GM12878 (cell line): Measurements from ENCODE around the gene SPAG17. TPM values are rescaled to one million over a fixed set of nuclear protein-coding genes. Genes with fewer than 3 reads are reported as not detected.

ENCODE experiments used
- ATAC-seq: fragments of 200-7000 bp; cut with Tn5 transposase; 3 replicates; pipeline ENCODE4 v1.9.1; 2020; ENCODE audit warnings: mild to moderate bottlenecking, moderate library complexity
- BruUV-seq: library from RNA; stranded (reverse); fragments of 400-500 nt; replicated peaks from 2 replicates; lab custom pipeline; 2021; lab: Mats Ljungman, UMichigan
- CTCF ChIA-PET: fragments of 300-600 bp; sonication (Branson Sonifier 250); formaldehyde crosslinking; extraction: SDS; loops from one replicate; lab custom pipeline; 2021; ENCODE audit warnings: inconsistent platforms; lab: Yijun Ruan, JAX
- POLR2A ChIA-PET: fragments of 350-600 bp; formaldehyde crosslinking; extraction: SDS; loops from one replicate; lab custom pipeline; 2021; ENCODE audit warnings: inconsistent platforms; lab: Charles Lee
- RAD21 ChIA-PET: fragments of 300-600 bp; sonication (Branson Sonifier 250); formaldehyde crosslinking; loops from one replicate; lab custom pipeline; 2023; ENCODE audit warnings: antibody characterized with exemption; ENCODE audit not compliant: unreplicated experiment; lab: Charles Lee
- SMC1A ChIA-PET: fragments of 300-600 bp; sonication (Branson Sonifier 250); formaldehyde crosslinking; loops from one replicate; lab custom pipeline; 2023; ENCODE audit not compliant: unreplicated experiment, uncharacterized antibody; lab: Charles Lee
- DNase-seq: peaks from one replicate; pipeline ENCODE4 v3.0.0-alpha.2; 2011; ENCODE audit warnings: low read depth, low spot score
- FAIRE-seq: peaks from 3 replicates; lab custom pipeline; 2011; peaks lifted over from hg19 to GRCh38; lab: Jason Lieb, UNC
- H2AFZ ChIP-seq: 2 replicates; pipeline ENCODE4 v1.6.0; 2011; ENCODE audit warnings: low read depth, low read length, control low read depth; ENCODE audit not compliant: control insufficient read depth
- H3K27ac ChIP-seq: 2 replicates; pipeline ENCODE4 v1.5.1; 2011; ENCODE audit warnings: control low read depth; ENCODE audit not compliant: control insufficient read depth, insufficient read depth
- H3K27me3 ChIP-seq, 2 experiments: replicated peaks in 1 of 2; 2 replicates each; pipeline versions ENCODE4 v1.6.0 to v1.6.1; 2011; ENCODE audit warnings: low read length in 1 of 2; ENCODE audit not compliant: control insufficient read depth in 2 of 2, insufficient read depth in 2 of 2
- H3K36me3 ChIP-seq, 2 experiments: 2 replicates each; pipeline ENCODE4 v1.5.1; 2011; ENCODE audit warnings: low read length in 1 of 2; ENCODE audit not compliant: control insufficient read depth in 2 of 2, insufficient read depth in 2 of 2
- H3K4me1 ChIP-seq: 2 replicates; pipeline ENCODE4 v1.6.1; 2011; ENCODE audit warnings: mild to moderate bottlenecking, low read length, moderate library complexity, mixed read lengths; ENCODE audit not compliant: control insufficient read depth, insufficient read depth
- H3K4me2 ChIP-seq: 2 replicates; pipeline ENCODE4 v1.6.0; 2011; ENCODE audit warnings: control low read depth; ENCODE audit not compliant: control insufficient read depth, insufficient read depth
- H3K4me3 ChIP-seq: fragments of 200-600 bp; sonication (generic); 2 replicates; pipeline ENCODE4 v1.5.1; 2016
- H3K79me2 ChIP-seq: 2 replicates; pipeline ENCODE4 v1.6.0; 2011; ENCODE audit warnings: low read length; ENCODE audit not compliant: control insufficient read depth, insufficient read depth
- H3K9ac ChIP-seq: 2 replicates; pipeline ENCODE4 v1.8.0; 2011; ENCODE audit warnings: low read length, control low read depth, mixed read lengths; ENCODE audit not compliant: control insufficient read depth, insufficient read depth
- H3K9me3 ChIP-seq: replicated peaks from 3 replicates; pipeline ENCODE4 v1.5.1; 2011; ENCODE audit warnings: mild to moderate bottlenecking, low read length; ENCODE audit not compliant: control insufficient read depth, insufficient read depth
- H4K20me1 ChIP-seq: 2 replicates; pipeline ENCODE4 v1.6.0; 2011; ENCODE audit not compliant: control insufficient read depth, insufficient read depth
- BHLHE40 ChIP-seq, 2 experiments: fragments of 450-650 bp in 1 of 2; IDR thresholded peaks; 2 replicates each; pipeline ENCODE4 v1.6.1; 2011 to 2017; ENCODE audit warnings: low read depth in 2 of 2, borderline replicate concordance in 1 of 2, improper control_type of control experiment in 1 of 2, low read length in 1 of 2, mild to moderate bottlenecking in 1 of 2
- CBX3 ChIP-seq: fragments of 200-600 bp; sonication (generic); IDR thresholded peaks from 2 replicates; pipeline ENCODE4 v1.6.1; 2016; ENCODE audit warnings: low read depth, borderline replicate concordance
- HSF1 ChIP-seq: fragments of 150-350 bp; IDR thresholded peaks from 2 replicates; pipeline ENCODE4 v1.6.1; 2014; ENCODE audit warnings: mild to moderate bottlenecking, low read depth, low read length
- NBN ChIP-seq: fragments of 450-650 bp; IDR thresholded peaks from 2 replicates; pipeline ENCODE4 v1.6.1; 2016
- NFIC ChIP-seq: IDR thresholded peaks from 2 replicates; pipeline ENCODE4 v1.6.1; 2012; ENCODE audit warnings: low read depth, mild to moderate bottlenecking, inconsistent platforms, low read length, moderate library complexity
- NFXL1 ChIP-seq: fragments of 450-650 bp; IDR thresholded peaks from 2 replicates; pipeline ENCODE4 v1.6.1; 2017; ENCODE audit warnings: antibody characterized with exemption, mild to moderate bottlenecking, borderline replicate concordance
- POLR2AphosphoS5 ChIP-seq: IDR thresholded peaks from 2 replicates; pipeline ENCODE4 v1.6.1; 2011; ENCODE audit warnings: mild to moderate bottlenecking, low read length, inconsistent platforms
- RFX5 ChIP-seq: IDR thresholded peaks from 2 replicates; pipeline ENCODE4 v1.6.1; 2011; ENCODE audit warnings: low read depth, low read length, improper control_type of control experiment
- SREBF1 ChIP-seq: IDR thresholded peaks from 2 replicates; pipeline ENCODE4 v1.6.1; 2012; ENCODE audit warnings: mild to moderate bottlenecking, low read length
- SREBF2 ChIP-seq: IDR thresholded peaks from 2 replicates; pipeline ENCODE4 v1.6.1; 2012; ENCODE audit warnings: mild to moderate bottlenecking, low read length
- SRF ChIP-seq, 2 experiments: IDR thresholded peaks; 2 replicates each; pipeline ENCODE4 v1.6.1; 2011; ENCODE audit warnings: low read depth in 2 of 2, low read length in 2 of 2, mild to moderate bottlenecking in 1 of 2, moderate library complexity in 1 of 2
- WGBS: methylation state at CpG from one replicate; pipeline ENCODE4 v1.1.6; 2016; ENCODE audit warnings: low lambda C conversion rate; ENCODE audit not compliant: insufficient replicate concordance, insufficient coverage; ENCODE audit errors: missing lambda C conversion rate; 5-methylcytosine and 5-hydroxymethylcytosine counted together
- in situ Hi-C: fragments of 300-500 bp; cut with MboI; formaldehyde crosslinking; loops from 9 replicates; pipeline ENCODE4 v1.14.3; 2018; ENCODE audit warnings: mixed read lengths
- intact Hi-C: fragments of 100-400 bp; cut with micrococcal nuclease; formaldehyde crosslinking; loops from one replicate; pipeline ENCODE4 v1.14.2; 2022; ENCODE audit not compliant: unreplicated experiment
- polyA plus RNA-seq, 11 experiments: library from polyadenylated mRNA; depleted of rRNA in 4 of 11; unstranded in 6 of 11; stranded (reverse) in 5 of 11; fragments of >200 nt; fragmentation: Nextera tagmentation in 4 of 11; fragmentation: Illumina TruSeq in 1 of 11; extraction: Ambion mirVana in 4 of 11; extraction: Trizol in 1 of 11; gene quantifications; 1 replicate in 1 of 11; 2 replicates in 10 of 11; pipeline versions ENCODE4 v1.2.1 to v1.2.3, GENCODE V29; 2011 to 2016; ENCODE audit warnings: inconsistent platforms in 2 of 11, missing spikeins in 2 of 11, low read depth in 1 of 11
- total RNA-seq, 4 experiments: library from RNA; depleted of rRNA in 3 of 4; stranded (reverse); fragments of >200 nt in 3 of 4; fragmentation: Illumina TruSeq in 1 of 4; extraction: Trizol in 1 of 4; gene quantifications; 2 replicates each; pipeline versions ENCODE4 v1.2.1 to v1.2.3, GENCODE V29; 2013 to 2021
- TF ChIP-seq, protein P1 (sequence below): IDR thresholded peaks from 2 replicates; pipeline ENCODE4 v1.6.1; 2012; ENCODE audit warnings: low read length, inconsistent platforms
- TF ChIP-seq, protein P2 (sequence below): IDR thresholded peaks from 2 replicates; pipeline ENCODE4 v1.6.1; 2012; ENCODE audit warnings: low read depth, low read length, improper control_type of control experiment
- TF ChIP-seq, protein P3 (sequence below): IDR thresholded peaks from 2 replicates; pipeline ENCODE4 v1.6.1; 2011; ENCODE audit warnings: low read depth, mild to moderate bottlenecking, low read length, moderate library complexity, borderline replicate concordance; ENCODE audit errors: extremely low read depth

Gene SPAG17
- total and polyA plus RNA-seq, 10 of the 15 experiments (the other 5 are each of a cell fraction or from before 2014, with no cell fraction given), result 0.02 to 0.16 (median 0.03) TPM; not detected in 7

DNA sequence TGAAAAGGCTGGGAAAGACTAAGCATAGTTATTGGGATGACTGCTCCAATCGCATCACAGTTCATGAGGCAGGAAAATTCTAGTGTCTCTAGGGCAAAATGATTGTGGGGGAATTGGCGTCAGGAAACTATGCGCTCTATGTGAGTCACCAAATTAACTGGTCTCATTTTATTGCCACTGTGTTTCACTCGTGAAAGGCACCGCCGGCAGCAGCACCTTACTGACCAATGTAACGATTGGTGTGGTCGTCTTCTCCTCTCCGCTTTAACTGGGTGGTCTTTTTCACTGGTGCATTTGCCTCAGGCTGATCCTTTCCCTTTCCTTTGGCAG, 83.5 kb downstream of the SPAG17 start:
- ChIA-PET SMC1A (no interaction called here), RAD21 (no interaction called here)
- H3K4me1 ChIP-seq, result no peaks in the 10 kb centered on the region

GRCh38 chr1:118100686-118101514, 84.1 kb downstream of the SPAG17 start:
- SMC1A ChIA-PET, result interaction anchor here (0.7 kb wide), 1 partner anchor 128 kb away, joined by 3 read pairs; no protein-coding TSS in a partner anchor
- H4K20me1 ChIP-seq, result no peaks in the 10 kb centered on the region
- H3K27ac ChIP-seq, result no peak overlapping the region
- H3K27me3 ChIP-seq, result no peaks in the 10 kb centered on the region
- no peaks in the 10 kb centered on the region for H3K9me3 ChIP-seq
- RAD21 ChIA-PET, result no interaction called here
- DNase-seq (no peak), FAIRE-seq (no peak), ATAC-seq (no peak)
- no peak overlapping the region for H3K4me2 ChIP-seq
- intact Hi-C loops (no loop called here), in situ Hi-C loops (no loop called here)
- H3K36me3 ChIP-seq, result no peaks in the 10 kb centered on the region
- BruUV-seq, result no TSS peak
- POLR2A ChIA-PET, result no interaction called here
- CTCF ChIA-PET, result no interaction called here
- H3K79me2 ChIP-seq, result no peaks in the 10 kb centered on the region
- H3K4me3 ChIP-seq, result no peak overlapping the region
- H3K9ac ChIP-seq, result no peak overlapping the region
- H2AFZ ChIP-seq, result no peak overlapping the region
- H3K4me1 ChIP-seq, result no peaks in the 10 kb centered on the region
- TF ChIP-seq, protein P1, sequence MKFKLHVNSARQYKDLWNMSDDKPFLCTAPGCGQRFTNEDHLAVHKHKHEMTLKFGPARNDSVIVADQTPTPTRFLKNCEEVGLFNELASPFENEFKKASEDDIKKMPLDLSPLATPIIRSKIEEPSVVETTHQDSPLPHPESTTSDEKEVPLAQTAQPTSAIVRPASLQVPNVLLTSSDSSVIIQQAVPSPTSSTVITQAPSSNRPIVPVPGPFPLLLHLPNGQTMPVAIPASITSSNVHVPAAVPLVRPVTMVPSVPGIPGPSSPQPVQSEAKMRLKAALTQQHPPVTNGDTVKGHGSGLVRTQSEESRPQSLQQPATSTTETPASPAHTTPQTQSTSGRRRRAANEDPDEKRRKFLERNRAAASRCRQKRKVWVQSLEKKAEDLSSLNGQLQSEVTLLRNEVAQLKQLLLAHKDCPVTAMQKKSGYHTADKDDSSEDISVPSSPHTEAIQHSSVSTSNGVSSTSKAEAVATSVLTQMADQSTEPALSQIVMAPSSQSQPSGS, result no peak
- TF ChIP-seq NFXL1 (no peak), RFX5 (no peak), NFIC (no peak), HSF1 (no peak), BHLHE40 (IDR thresholded peaks at IDR 0.05; ENCODE audit: borderline replicate concordance in 1 of 2, low read depth in 2 of 2, low read length in 1 of 2) (no peak), SREBF2 (no peak), NBN (no peak), POLR2AphosphoS5 (no peak), CBX3 (no peak)
- TF ChIP-seq, protein P2, sequence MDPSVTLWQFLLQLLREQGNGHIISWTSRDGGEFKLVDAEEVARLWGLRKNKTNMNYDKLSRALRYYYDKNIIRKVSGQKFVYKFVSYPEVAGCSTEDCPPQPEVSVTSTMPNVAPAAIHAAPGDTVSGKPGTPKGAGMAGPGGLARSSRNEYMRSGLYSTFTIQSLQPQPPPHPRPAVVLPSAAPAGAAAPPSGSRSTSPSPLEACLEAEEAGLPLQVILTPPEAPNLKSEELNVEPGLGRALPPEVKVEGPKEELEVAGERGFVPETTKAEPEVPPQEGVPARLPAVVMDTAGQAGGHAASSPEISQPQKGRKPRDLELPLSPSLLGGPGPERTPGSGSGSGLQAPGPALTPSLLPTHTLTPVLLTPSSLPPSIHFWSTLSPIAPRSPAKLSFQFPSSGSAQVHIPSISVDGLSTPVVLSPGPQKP, result no peak
- TF ChIP-seq, protein P3, sequence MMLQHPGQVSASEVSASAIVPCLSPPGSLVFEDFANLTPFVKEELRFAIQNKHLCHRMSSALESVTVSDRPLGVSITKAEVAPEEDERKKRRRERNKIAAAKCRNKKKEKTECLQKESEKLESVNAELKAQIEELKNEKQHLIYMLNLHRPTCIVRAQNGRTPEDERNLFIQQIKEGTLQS, result no peak

More for the DNA sequence above, 83.5 kb downstream of the SPAG17 start:
- ChIA-PET POLR2A (no interaction called here), CTCF (no interaction called here)
- no TSS peak for BruUV-seq
- 39% methylated on average over 9 of the region's 9 CpGs for WGBS
- H3K4me2 ChIP-seq, result no peak overlapping the region
- DNase-seq (no peak), FAIRE-seq (no peak), ATAC-seq (no peak)
- intact Hi-C loops (no loop called here), in situ Hi-C loops (no loop called here)
- no peaks in the 10 kb centered on the region for H4K20me1 ChIP-seq
- no peak overlapping the region for H3K9ac ChIP-seq
- no peaks in the 10 kb centered on the region for H3K36me3 ChIP-seq
- no peaks in the 10 kb centered on the region for H3K9me3 ChIP-seq
- no peak for TF ChIP-seq SREBF1
- TF ChIP-seq SRF (IDR thresholded peaks at IDR 0.05; ENCODE audit: low read depth in 2 of 2, low read length in 2 of 2), result no peak
- H3K79me2 ChIP-seq, result no peaks in the 10 kb centered on the region
- no peaks in the 10 kb centered on the region for H3K27me3 ChIP-seq
- H2AFZ ChIP-seq, result no peak overlapping the region
- H3K4me3 ChIP-seq, result no peak overlapping the region
- H3K27ac ChIP-seq, result no peak overlapping the region
